Panc1 (cell line): ENCODE measurements around the gene CNIH2. TPM values are rescaled to one million over a fixed set of nuclear protein-coding genes. Genes with fewer than 3 reads are reported as not detected.

Source experiments
- ATAC-seq: fragments of 200-7000 bp; cut with Tn5 transposase; 2 replicates; pipeline ENCODE4 v1.9.1; 2020; ENCODE audit warnings: mild to moderate bottlenecking, moderate library complexity
- BruUV-seq: library from RNA; stranded (reverse); fragments of 400-500 nt; replicated peaks from 2 replicates; lab custom pipeline; 2021; lab: Mats Ljungman, UMichigan
- CTCF ChIA-PET: fragments of 300-600 bp; sonication (Branson Sonifier 250); formaldehyde crosslinking; loops from one replicate; lab custom pipeline; 2022; ENCODE audit warnings: antibody characterized with exemption; lab: Charles Lee
- POLR2A ChIA-PET: fragments of 300-600 bp; sonication (Branson Sonifier 250); formaldehyde crosslinking; loops from one replicate; lab custom pipeline; 2022; ENCODE audit warnings: antibody characterized with exemption; lab: Charles Lee
- DNase-seq: peaks from one replicate; pipeline ENCODE4 v3.0.0-alpha.2; 2010; ENCODE audit warnings: low read depth, low spot score
- H3K27ac ChIP-seq: 2 replicates; pipeline ENCODE4 v1.5.1; 2011; ENCODE audit warnings: mild to moderate bottlenecking, low read length, inconsistent platforms
- H3K27me3 ChIP-seq: fragments of 200-500 bp; sonication (Bioruptor generic); 2 replicates; pipeline ENCODE4 v1.6.0; 2014; ENCODE audit warnings: low read length, inconsistent platforms; ENCODE audit not compliant: control insufficient read depth, insufficient read depth
- H3K36me3 ChIP-seq: fragments of 200-500 bp; sonication (Bioruptor generic); 2 replicates; pipeline ENCODE4 v1.5.1; 2014; ENCODE audit warnings: inconsistent platforms, mild to moderate bottlenecking, low read length, moderate library complexity; ENCODE audit not compliant: control insufficient read depth, insufficient read depth
- H3K4me1 ChIP-seq: 2 replicates; pipeline ENCODE4 v1.5.1; 2011; ENCODE audit warnings: inconsistent platforms, mild to moderate bottlenecking, low read length, moderate library complexity; ENCODE audit not compliant: control insufficient read depth, insufficient read depth
- H3K4me3 ChIP-seq, 2 experiments: 2 replicates each; pipeline ENCODE4 v1.5.1; 2011 to 2012; ENCODE audit warnings: low read depth in 2 of 2, low read length in 2 of 2, mild to moderate bottlenecking in 2 of 2, inconsistent platforms in 1 of 2, moderate library complexity in 1 of 2
- H3K9me3 ChIP-seq: fragments of 200-500 bp; sonication (Bioruptor generic); 2 replicates; pipeline ENCODE4 v1.5.1; 2014; ENCODE audit warnings: low read depth, mild to moderate bottlenecking, inconsistent platforms, low read length, moderate library complexity; ENCODE audit not compliant: control insufficient read depth, insufficient read depth
- CTCF ChIP-seq: fragments of 450-650 bp; IDR thresholded peaks from 2 replicates; pipeline ENCODE4 v1.5.1; 2017; ENCODE audit warnings: mild to moderate bottlenecking
- POLR2AphosphoS5 ChIP-seq: IDR thresholded peaks from 2 replicates; pipeline ENCODE4 v1.6.1; 2012; ENCODE audit warnings: mild to moderate bottlenecking, low read depth, low read length, moderate library complexity
- REST ChIP-seq, 2 experiments: IDR thresholded peaks; 2 replicates each; pipeline ENCODE4 v1.6.1; 2011 to 2012; ENCODE audit warnings: low read depth in 2 of 2, control low read depth in 1 of 2, low read length in 1 of 2, mild to moderate bottlenecking in 1 of 2, moderate library complexity in 1 of 2; ENCODE audit not compliant: insufficient read depth in 1 of 2
- SIN3A ChIP-seq: IDR thresholded peaks from 2 replicates; pipeline ENCODE4 v1.6.1; 2012; ENCODE audit warnings: low read depth, mild to moderate bottlenecking, low read length, moderate library complexity, borderline replicate concordance; ENCODE audit not compliant: insufficient read depth
- TCF7L2 ChIP-seq: IDR thresholded peaks from 2 replicates; pipeline ENCODE4 v1.6.1; 2011; ENCODE audit warnings: mild to moderate bottlenecking, low read depth, low read length, inconsistent platforms
- in situ Hi-C: cut with HindIII; loops from 2 replicates; pipeline ENCODE4 v1.10.0; 2016; ENCODE audit warnings: low sequenced_read_pairs, low pct_unique_long_range_greater_than_20kb
- intact Hi-C: fragments of 100-400 bp; cut with micrococcal nuclease; formaldehyde crosslinking; loops from one replicate; pipeline ENCODE4 v1.10.0; 2022; ENCODE audit not compliant: unreplicated experiment
- total RNA-seq: library from RNA; stranded (reverse); gene quantifications from one replicate; pipeline ENCODE4 v1.2.1, GENCODE V29; 2021; ENCODE audit not compliant: unreplicated experiment

The CNIH2 gene
- total RNA-seq, 1 experiment from 2014 or later: 9.3 TPM

GRCh38 chr11:66247801-66248200 lies 30.2 kb upstream of the CNIH2 start:
- intact Hi-C loops (no loop called here), in situ Hi-C loops (no loop called here)
- no peak for TF ChIP-seq TCF7L2
- no peak for TF ChIP-seq SIN3A
- no peak for TF ChIP-seq POLR2AphosphoS5
- TF ChIP-seq REST (IDR thresholded peaks at IDR 0.05; ENCODE audit: insufficient read depth in 1 of 2, low read depth in 2 of 2, low read length in 1 of 2): no peak
- no peak for TF ChIP-seq CTCF
- Histone ChIP-seq H3K27me3 (no peaks in the 10 kb centered on the region), H3K4me3 (no peak overlapping the region), H3K9me3 (no peaks in the 10 kb centered on the region), H3K4me1 (no peaks in the 10 kb centered on the region), H3K36me3 (no peaks in the 10 kb centered on the region), H3K27ac (no peak overlapping the region)
- no peak for DNase-seq
- ChIA-PET CTCF (no interaction called here), POLR2A (interaction anchor here (0.7 kb wide), 2 partner anchors 42 to 89 kb away, joined by 4 to 7 read pairs; no protein-coding TSS in a partner anchor)
- BruUV-seq: no TSS peak
- no peak for ATAC-seq

- Histone ChIP-seq H3K9me3 (no peaks in the 10 kb centered on the region), H3K36me3 (no peaks in the 10 kb centered on the region), H3K27ac (no peak overlapping the region), H3K4me3 (no peak overlapping the region), H3K4me1 (no peaks in the 10 kb centered on the region), H3K27me3 (no peaks in the 10 kb centered on the region)
- no peak for DNase-seq
- in situ Hi-C loops (no loop called here), intact Hi-C loops (no loop called here)
- no peak for ATAC-seq
- no peak for TF ChIP-seq POLR2AphosphoS5
- TF ChIP-seq TCF7L2: no peak
- no peak for TF ChIP-seq SIN3A
- no peak for TF ChIP-seq CTCF
- TF ChIP-seq REST (IDR thresholded peaks at IDR 0.05; ENCODE audit: insufficient read depth in 1 of 2, low read depth in 2 of 2, low read length in 1 of 2): no peak
- POLR2A ChIA-PET: no interaction called here
- BruUV-seq: no TSS peak
- CTCF ChIA-PET: no interaction called here
Measured at GRCh38 chr11:66248903-66249302, 29.1 kb upstream of the CNIH2 start.
